Measurements from ENCODE around the gene CAMK2D.

- TF ChIP-seq CTCF (conservative IDR thresholded peaks at IDR 0.05; ENCODE audit: low read length), result no peak
- TF ChIP-seq EZH2phosphoT487 (IDR thresholded peaks at IDR 0.05; ENCODE audit: borderline replicate concordance, low read depth, low read length), result no peak
Measured at GRCh38 chr4:113420938-113421337, 340.6 kb downstream of the CAMK2D start.

Data from OCI-LY7 (cell line).